ENCODE measurements around the gene FAF2.

The FAF2 gene

GRCh38 chr5:176527246-176528222, 79.3 kb downstream of the FAF2 start:
- no peak for TF ChIP-seq CTCF (IDR thresholded peaks at IDR 0.05)

- TF ChIP-seq CTCF (IDR thresholded peaks at IDR 0.05) = no peak
These were observed 80.1 kb downstream of the FAF2 start for GRCh38 chr5:176528301-176528700.

GRCh38 chr5:176528761-176529115, 80.6 kb downstream of the FAF2 start:
- no peak for TF ChIP-seq CTCF (IDR thresholded peaks at IDR 0.05)

GRCh38 chr5:176529116-176529740, 81.0 kb downstream of the FAF2 start:
- no peak for TF ChIP-seq CTCF (IDR thresholded peaks at IDR 0.05)

GRCh38 chr5:176529741-176530141, 81.6 kb downstream of the FAF2 start:
- no peak for TF ChIP-seq CTCF (IDR thresholded peaks at IDR 0.05)

- no peak for TF ChIP-seq CTCF (IDR thresholded peaks at IDR 0.05)
These were observed 82.3 kb downstream of the FAF2 start for GRCh38 chr5:176530393-176530982.

GRCh38 chr5:176530983-176531901, 83.1 kb downstream of the FAF2 start:
- TF ChIP-seq CTCF (IDR thresholded peaks at IDR 0.05) = no peak

Data from LNCAP (cell line).